ENCODE data around the gene SULT6B1. TPM values are rescaled to one million over a fixed set of nuclear protein-coding genes. Genes with fewer than 3 reads are reported as not detected.

Gene SULT6B1
- total RNA-seq, 1 donor from 2014 or later, result not detected

- intact Hi-C loops (cut with DNase I), result no loop called here
- TF ChIP-seq POLR2A (IDR thresholded peaks at IDR 0.05) (no peak), CTCF (IDR thresholded peaks at IDR 0.05) (no peak)
- Histone ChIP-seq H3K4me3 (no peak overlapping the region), H3K27ac (no peak overlapping the region), H3K36me3 (no peaks in the 10 kb centered on the region), H3K27me3 (no peaks in the 10 kb centered on the region), H3K9me3 (no peaks in the 10 kb centered on the region), H3K4me1 (peaks cover 8% of the 10 kb centered on the region)
- DNase-seq (ENCODE audit: extremely low spot score in 2 of 2), result no peak
Measured at GRCh38 chr2:37192551-37192950, 4.1 kb upstream of the SULT6B1 start.

GRCh38 chr2:37191747-37192146 is 3.3 kb upstream of the SULT6B1 start:
- Histone ChIP-seq H3K27me3 (no peaks in the 10 kb centered on the region), H3K27ac (no peak overlapping the region), H3K36me3 (no peaks in the 10 kb centered on the region), H3K9me3 (no peaks in the 10 kb centered on the region), H3K4me1 (no peaks in the 10 kb centered on the region), H3K4me3 (no peak overlapping the region)
- intact Hi-C loops (cut with DNase I), result no loop called here
- DNase-seq (ENCODE audit: extremely low spot score in 2 of 2), result no peak
- no peak for TF ChIP-seq POLR2AphosphoS5 (IDR thresholded peaks at IDR 0.05; ENCODE audit: insufficient read depth in 1 of 2, low read depth in 1 of 2)
- TF ChIP-seq CTCF (IDR thresholded peaks at IDR 0.05), result no peak
- no peak for TF ChIP-seq POLR2A (IDR thresholded peaks at IDR 0.05)

GRCh38 chr2:37191253-37191652 is 2.8 kb upstream of the SULT6B1 start:
- H3K4me3 ChIP-seq, result no peak overlapping the region
- H3K36me3 ChIP-seq, result no peaks in the 10 kb centered on the region
- DNase-seq (ENCODE audit: extremely low spot score in 2 of 2), result no peak
- no peaks in the 10 kb centered on the region for H3K27me3 ChIP-seq
- TF ChIP-seq CTCF (IDR thresholded peaks at IDR 0.05) (no peak), POLR2A (IDR thresholded peaks at IDR 0.05) (no peak), POLR2AphosphoS5 (IDR thresholded peaks at IDR 0.05; ENCODE audit: insufficient read depth in 1 of 2, low read depth in 1 of 2) (no peak)
- no peaks in the 10 kb centered on the region for H3K9me3 ChIP-seq
- intact Hi-C loops (cut with DNase I), result no loop called here
- H3K4me1 ChIP-seq, result no peaks in the 10 kb centered on the region
- no peak overlapping the region for H3K27ac ChIP-seq

GRCh38 chr2:37190290-37190689 is 1.8 kb upstream of the SULT6B1 start:
- no peak overlapping the region for H3K4me3 ChIP-seq
- TF ChIP-seq POLR2A (IDR thresholded peaks at IDR 0.05) (no peak), POLR2AphosphoS5 (IDR thresholded peaks at IDR 0.05; ENCODE audit: insufficient read depth in 1 of 2, low read depth in 1 of 2) (no peak), CTCF (IDR thresholded peaks at IDR 0.05) (no peak)
- no peaks in the 10 kb centered on the region for H3K9me3 ChIP-seq
- no peaks in the 10 kb centered on the region for H3K27me3 ChIP-seq
- no peaks in the 10 kb centered on the region for H3K36me3 ChIP-seq
- intact Hi-C loops (cut with DNase I), result no loop called here
- no peak overlapping the region for H3K27ac ChIP-seq
- no peaks in the 10 kb centered on the region for H3K4me1 ChIP-seq
- no peak for DNase-seq (ENCODE audit: extremely low spot score in 2 of 2)

- Histone ChIP-seq H3K9me3 (no peaks in the 10 kb centered on the region), H3K4me3 (no peak overlapping the region), H3K36me3 (no peaks in the 10 kb centered on the region), H3K4me1 (no peaks in the 10 kb centered on the region), H3K27ac (no peak overlapping the region), H3K27me3 (no peaks in the 10 kb centered on the region)
- TF ChIP-seq CTCF (IDR thresholded peaks at IDR 0.05), result no peak
- no peak for TF ChIP-seq POLR2A (IDR thresholded peaks at IDR 0.05)
- no peak for TF ChIP-seq POLR2AphosphoS5 (IDR thresholded peaks at IDR 0.05; ENCODE audit: insufficient read depth in 1 of 2, low read depth in 1 of 2)
- no peak for DNase-seq (ENCODE audit: extremely low spot score in 2 of 2)
- intact Hi-C loops (cut with DNase I), result no loop called here
Measured at GRCh38 chr2:37189452-37190153, 1.1 kb upstream of the SULT6B1 start.
